Breast epithelium (tissue), 3 donors: ENCODE results near the gene TMEM150C.

Experiments
- POLR2A ChIP-seq: fragments of 450-650 bp; IDR thresholded peaks from one replicate; pipeline ENCODE4 v1.6.1; 2016; ENCODE audit warnings: antibody characterized with exemption, mild to moderate bottlenecking, moderate library complexity
- POLR2AphosphoS5 ChIP-seq, 3 donors: sonication (generic); formaldehyde crosslinking; IDR thresholded peaks; one replicate each; pipeline ENCODE4 v1.6.1; 2017; ENCODE audit warnings: antibody characterized with exemption in 3 of 3
- TF ChIP-seq, protein P1 (sequence below), 3 donors: fragments of 450-650 bp; IDR thresholded peaks; one replicate each; pipeline ENCODE4 v1.5.1; 2016 to 2017; ENCODE audit warnings: antibody characterized with exemption in 3 of 3, mild to moderate bottlenecking in 3 of 3, moderate library complexity in 3 of 3

DNA sequence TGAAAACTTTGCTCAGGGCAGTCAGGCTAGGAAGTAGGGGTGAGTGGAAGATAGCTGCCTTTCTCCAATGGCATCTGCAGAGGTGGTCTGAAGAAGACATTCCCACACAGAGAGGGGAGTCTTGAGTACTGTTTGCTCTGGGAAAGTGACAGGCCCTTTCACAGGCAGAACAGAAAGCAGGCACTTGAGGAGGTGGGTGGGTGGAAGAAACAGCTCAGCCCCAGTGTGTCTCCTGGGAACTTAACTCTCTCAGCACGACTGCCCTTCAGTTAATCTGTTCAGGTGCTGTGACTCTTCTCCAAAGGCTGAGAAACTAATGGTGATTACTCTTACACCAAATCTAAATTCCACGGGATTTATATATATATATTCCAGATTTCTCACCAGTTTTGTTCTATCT lies 103.1 kb downstream of the TMEM150C start:
- TF ChIP-seq POLR2A (no peak), POLR2AphosphoS5 (IDR thresholded peaks at IDR 0.05) (no peak)
- TF ChIP-seq, protein P1, sequence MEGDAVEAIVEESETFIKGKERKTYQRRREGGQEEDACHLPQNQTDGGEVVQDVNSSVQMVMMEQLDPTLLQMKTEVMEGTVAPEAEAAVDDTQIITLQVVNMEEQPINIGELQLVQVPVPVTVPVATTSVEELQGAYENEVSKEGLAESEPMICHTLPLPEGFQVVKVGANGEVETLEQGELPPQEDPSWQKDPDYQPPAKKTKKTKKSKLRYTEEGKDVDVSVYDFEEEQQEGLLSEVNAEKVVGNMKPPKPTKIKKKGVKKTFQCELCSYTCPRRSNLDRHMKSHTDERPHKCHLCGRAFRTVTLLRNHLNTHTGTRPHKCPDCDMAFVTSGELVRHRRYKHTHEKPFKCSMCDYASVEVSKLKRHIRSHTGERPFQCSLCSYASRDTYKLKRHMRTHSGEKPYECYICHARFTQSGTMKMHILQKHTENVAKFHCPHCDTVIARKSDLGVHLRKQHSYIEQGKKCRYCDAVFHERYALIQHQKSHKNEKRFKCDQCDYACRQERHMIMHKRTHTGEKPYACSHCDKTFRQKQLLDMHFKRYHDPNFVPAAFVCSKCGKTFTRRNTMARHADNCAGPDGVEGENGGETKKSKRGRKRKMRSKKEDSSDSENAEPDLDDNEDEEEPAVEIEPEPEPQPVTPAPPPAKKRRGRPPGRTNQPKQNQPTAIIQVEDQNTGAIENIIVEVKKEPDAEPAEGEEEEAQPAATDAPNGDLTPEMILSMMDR (IDR thresholded peaks at IDR 0.05) = no peak
